ENCODE measurements around the gene POU2AF1. TPM values are rescaled to one million over a fixed set of nuclear protein-coding genes. Genes with fewer than 3 reads are reported as not detected.

Gene POU2AF1
- total RNA-seq, 1 donor from 2014 or later, result not detected

GRCh38 chr11:111366560-111367410 is 12.3 kb downstream of the POU2AF1 start:
- no peak overlapping the region for H3K4me3 Mint-ChIP-seq (ENCODE audit: unreplicated experiment)
- no peaks in the 10 kb centered on the region for H3K36me3 Mint-ChIP-seq (ENCODE audit: unreplicated experiment)
- no peak overlapping the region for H3K27ac Mint-ChIP-seq (ENCODE audit: unreplicated experiment)
- no peak for TF ChIP-seq CTCF (IDR thresholded peaks at IDR 0.05; ENCODE audit: partially characterized antibody, unreplicated experiment)
- peaks cover 5% of the 10 kb centered on the region for H3K9me3 Mint-ChIP-seq (ENCODE audit: unreplicated experiment)
- H3K27me3 Mint-ChIP-seq (ENCODE audit: unreplicated experiment), result peaks cover 2% of the 10 kb centered on the region
- DNase-seq, result no peak
- no peaks in the 10 kb centered on the region for H3K4me1 Mint-ChIP-seq (ENCODE audit: low read depth, unreplicated experiment)

- H3K9me3 Mint-ChIP-seq (ENCODE audit: unreplicated experiment), result peaks cover 5% of the 10 kb centered on the region
- no peak overlapping the region for H3K4me3 Mint-ChIP-seq (ENCODE audit: unreplicated experiment)
- H3K27ac Mint-ChIP-seq (ENCODE audit: unreplicated experiment), result no peak overlapping the region
- H3K4me1 Mint-ChIP-seq (ENCODE audit: low read depth, unreplicated experiment), result no peaks in the 10 kb centered on the region
- no peaks in the 10 kb centered on the region for H3K36me3 Mint-ChIP-seq (ENCODE audit: unreplicated experiment)
- H3K27me3 Mint-ChIP-seq (ENCODE audit: unreplicated experiment), result peaks cover 2% of the 10 kb centered on the region
- no peak for DNase-seq
- no peak for TF ChIP-seq CTCF (IDR thresholded peaks at IDR 0.05; ENCODE audit: partially characterized antibody, unreplicated experiment)
Observed at GRCh38 chr11:111365722-111366559, 13.1 kb downstream of the POU2AF1 start.

GRCh38 chr11:111364503-111364902 is 14.6 kb downstream of the POU2AF1 start:
- no peak for TF ChIP-seq CTCF (IDR thresholded peaks at IDR 0.05; ENCODE audit: partially characterized antibody, unreplicated experiment)
- Mint-ChIP-seq H3K36me3 (ENCODE audit: unreplicated experiment) (no peaks in the 10 kb centered on the region), H3K4me1 (ENCODE audit: low read depth, unreplicated experiment) (no peaks in the 10 kb centered on the region), H3K9me3 (ENCODE audit: unreplicated experiment) (peaks cover 5% of the 10 kb centered on the region), H3K27ac (ENCODE audit: unreplicated experiment) (no peak overlapping the region), H3K4me3 (ENCODE audit: unreplicated experiment) (no peak overlapping the region), H3K27me3 (ENCODE audit: unreplicated experiment) (peaks cover 2% of the 10 kb centered on the region)
- DNase-seq, result no peak

GRCh38 chr11:111363985-111364384 is 15.1 kb downstream of the POU2AF1 start:
- Mint-ChIP-seq H3K36me3 (ENCODE audit: unreplicated experiment) (no peaks in the 10 kb centered on the region), H3K27ac (ENCODE audit: unreplicated experiment) (no peak overlapping the region), H3K9me3 (ENCODE audit: unreplicated experiment) (peaks cover 5% of the 10 kb centered on the region), H3K4me3 (ENCODE audit: unreplicated experiment) (no peak overlapping the region), H3K27me3 (ENCODE audit: unreplicated experiment) (peaks cover 2% of the 10 kb centered on the region), H3K4me1 (ENCODE audit: low read depth, unreplicated experiment) (no peaks in the 10 kb centered on the region)
- TF ChIP-seq CTCF (IDR thresholded peaks at IDR 0.05; ENCODE audit: partially characterized antibody, unreplicated experiment), result no peak
- no peak for DNase-seq
